Large intestine (tissue), 3 donors: Measurements from ENCODE around the gene FAM241A. TPM values are rescaled to one million over a fixed set of nuclear protein-coding genes. Genes with fewer than 3 reads are reported as not detected.
"Not testable (repeated sequence)": the region's sequence is repeated elsewhere in the genome, so short reads cannot be mapped to it uniquely, and the experiment has no call there.

Source experiments
- DNase-seq, 2 donors: peaks; one replicate each; pipeline versions ENCODE4 v3.0.0 to v3.0.0-alpha.2; 2013
- H3K27ac ChIP-seq: one replicate; pipeline ENCODE4 v1.5.1; 2013; ENCODE audit warnings: low read length
- H3K27me3 ChIP-seq: 2 replicates; pipeline ENCODE4 v1.6.1; 2013; ENCODE audit warnings: low read length; ENCODE audit not compliant: control insufficient read depth, insufficient read depth
- H3K36me3 ChIP-seq: 2 replicates; pipeline ENCODE4 v1.6.1; 2013; ENCODE audit warnings: low read length; ENCODE audit not compliant: control insufficient read depth, insufficient read depth
- H3K4me1 ChIP-seq: one replicate; pipeline ENCODE4 v1.6.1; 2013; ENCODE audit warnings: low read length; ENCODE audit not compliant: control insufficient read depth, insufficient read depth
- H3K4me3 ChIP-seq: one replicate; pipeline ENCODE4 v1.5.1; 2013; ENCODE audit warnings: low read length
- H3K9me3 ChIP-seq: one replicate; pipeline ENCODE4 v1.6.1; 2013; ENCODE audit warnings: mild to moderate bottlenecking, low read depth, low read length, moderate library complexity; ENCODE audit not compliant: control insufficient read depth
- WGBS: methylation state at CpG from one replicate; pipeline ENCODE4 v1.1.5; 2013; ENCODE audit warnings: low lambda C conversion rate; ENCODE audit not compliant: insufficient coverage; 5-methylcytosine and 5-hydroxymethylcytosine counted together
- polyA plus RNA-seq: library from polyadenylated mRNA; unstranded; fragments of 120-200 nt; gene quantifications from one replicate; pipeline ENCODE4 v1.2.1, GENCODE V29; 2013

Gene FAM241A
- polyA plus RNA-seq, 1 donor = 1.3 TPM

DNA sequence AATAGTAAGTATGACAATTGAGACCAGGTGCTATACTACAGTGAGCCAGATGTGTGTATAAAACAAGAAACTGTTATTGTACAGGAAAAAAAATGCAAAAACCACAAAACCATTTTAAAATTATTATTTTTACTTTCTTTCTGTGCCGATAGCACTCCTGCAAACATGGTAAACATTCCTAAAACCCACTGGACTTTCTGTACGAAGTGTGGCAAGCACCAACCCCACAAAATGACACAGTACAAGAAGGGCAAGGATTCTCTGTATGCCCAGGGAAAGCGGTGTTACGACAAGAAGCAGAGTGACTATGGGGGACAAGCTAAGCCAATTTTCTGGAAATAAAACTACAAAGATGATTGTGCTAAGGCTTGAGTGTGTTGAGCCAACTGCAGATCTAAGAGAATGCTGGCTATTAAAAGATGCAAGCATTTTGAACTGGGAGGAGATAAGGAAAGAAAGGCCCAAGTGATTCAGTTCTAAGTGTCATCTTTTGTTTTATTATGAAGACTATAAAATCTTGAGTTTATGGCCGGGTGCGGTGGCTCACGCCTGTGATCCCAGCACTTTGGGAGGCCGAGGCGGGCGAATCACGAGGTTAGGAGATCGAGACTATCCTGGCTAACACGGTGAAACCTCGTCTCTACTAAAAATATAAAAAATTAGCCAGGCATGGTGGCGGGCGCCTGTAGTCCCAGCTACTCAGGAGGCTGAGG lies 26.0 kb downstream of the FAM241A start:
- H3K9me3 ChIP-seq, DNase-seq, H3K36me3 ChIP-seq, H3K4me1 ChIP-seq, H3K27ac ChIP-seq, H3K4me3 ChIP-seq, H3K27me3 ChIP-seq: not testable (repeated sequence)
- 94% methylated on average over 2 of the region's 16 CpGs for WGBS

- H3K36me3 ChIP-seq = no peaks in the 10 kb centered on the region
- no peak overlapping the region for H3K27ac ChIP-seq
- no peaks in the 10 kb centered on the region for H3K27me3 ChIP-seq
- H3K4me3 ChIP-seq = no peak overlapping the region
- H3K9me3 ChIP-seq = no peaks in the 10 kb centered on the region
- WGBS = 80% methylated on average over 1 of the region's 1 CpG
- no peak for DNase-seq
- no peaks in the 10 kb centered on the region for H3K4me1 ChIP-seq
Observed at GRCh38 chr4:112172180-112172579, 26.9 kb downstream of the FAM241A start.

- H3K4me1 ChIP-seq = no peaks in the 10 kb centered on the region
- no peaks in the 10 kb centered on the region for H3K9me3 ChIP-seq
- WGBS = no CpG with 5 or more reads among the region's 8 CpGs
- no peak overlapping the region for H3K27ac ChIP-seq
- H3K36me3 ChIP-seq = no peaks in the 10 kb centered on the region
- no peaks in the 10 kb centered on the region for H3K27me3 ChIP-seq
- DNase-seq = no peak
- H3K4me3 ChIP-seq = no peak overlapping the region
Observed at GRCh38 chr4:112173593-112174558, 28.6 kb downstream of the FAM241A start.

- WGBS = 100% methylated on average over 1 of the region's 4 CpGs
- DNase-seq = no peak
- no peaks in the 10 kb centered on the region for H3K36me3 ChIP-seq
- H3K9me3 ChIP-seq = no peaks in the 10 kb centered on the region
- no peaks in the 10 kb centered on the region for H3K4me1 ChIP-seq
- H3K4me3 ChIP-seq = no peak overlapping the region
- H3K27ac ChIP-seq = no peak overlapping the region
- no peaks in the 10 kb centered on the region for H3K27me3 ChIP-seq
Observed at GRCh38 chr4:112175840-112176239, 30.6 kb downstream of the FAM241A start.

DNA sequence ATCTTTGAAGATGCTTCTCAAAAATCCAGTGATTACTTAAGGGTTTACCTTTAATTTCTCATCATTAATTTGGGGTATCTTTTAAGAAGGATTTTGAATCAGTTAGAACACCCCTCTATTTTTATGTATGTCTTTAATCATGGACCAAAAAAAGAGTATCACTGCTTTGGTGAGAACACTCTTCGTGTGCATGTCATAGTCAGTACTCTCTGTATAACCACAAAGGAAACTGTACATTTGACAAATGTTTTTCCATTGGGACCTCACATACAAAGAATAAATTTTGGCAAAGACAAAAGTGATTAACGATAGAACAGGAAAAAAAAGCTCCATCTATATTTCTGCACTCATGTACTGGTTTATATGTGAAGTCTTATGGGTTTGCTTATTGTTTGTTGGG lies 31.3 kb downstream of the FAM241A start:
- no peak for DNase-seq
- Histone ChIP-seq H3K9me3 (no peaks in the 10 kb centered on the region), H3K27me3 (no peaks in the 10 kb centered on the region), H3K4me1 (no peaks in the 10 kb centered on the region), H3K4me3 (no peak overlapping the region), H3K36me3 (no peaks in the 10 kb centered on the region), H3K27ac (no peak overlapping the region)
- no CpG with 5 or more reads among the region's 2 CpGs for WGBS

DNA sequence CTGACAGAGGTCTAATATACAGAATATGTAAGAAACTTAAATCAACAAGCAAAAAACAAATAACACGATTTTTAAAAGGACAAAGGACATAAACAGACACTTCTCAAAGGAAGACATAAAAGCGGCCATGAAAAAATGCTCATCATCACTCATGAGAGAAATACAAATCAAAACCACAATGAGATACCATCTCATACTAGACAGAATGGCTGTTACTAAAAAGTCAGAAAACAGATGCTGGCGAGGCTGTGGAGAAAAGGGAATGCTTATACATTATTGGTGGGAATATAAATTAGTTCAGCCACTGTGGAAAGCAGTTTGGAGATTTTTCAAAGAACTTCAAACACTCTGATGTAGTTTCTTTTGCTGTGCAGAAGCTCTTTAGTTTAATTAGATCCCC lies 33.5 kb downstream of the FAM241A start:
- WGBS = 94% methylated on average over 2 of the region's 3 CpGs
- not testable (repeated sequence) for H3K4me3 ChIP-seq

DNA sequence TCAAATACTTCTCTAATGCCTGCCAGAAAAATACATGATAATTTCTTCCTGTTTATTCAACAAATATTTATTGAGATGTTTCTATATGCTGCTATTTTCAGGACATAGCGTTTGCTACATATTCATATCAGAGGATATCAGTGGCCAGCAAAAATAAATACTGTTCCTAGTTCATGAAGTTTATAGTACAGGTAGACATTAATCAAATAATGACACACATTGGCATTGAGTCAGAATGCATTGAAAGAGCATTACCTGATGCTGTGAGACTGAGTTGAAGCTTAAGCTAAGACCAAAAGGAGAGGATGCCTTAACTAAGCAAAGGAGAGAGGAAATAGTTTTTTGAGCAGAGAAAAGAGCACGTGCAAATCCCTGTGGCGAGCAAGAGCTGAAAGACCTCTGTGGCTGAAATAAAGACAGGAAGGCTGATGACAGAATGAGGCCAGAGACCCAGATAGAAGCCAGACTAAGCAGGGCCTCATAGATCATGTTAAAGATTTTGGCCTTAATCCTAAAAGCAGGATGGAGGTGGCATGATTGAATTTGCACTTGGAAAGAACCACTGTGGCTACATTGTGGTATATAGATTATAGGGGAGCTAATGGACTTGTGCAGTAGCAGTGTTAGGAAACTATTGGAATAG lies 36.2 kb downstream of the FAM241A start:
- no peak overlapping the region for H3K4me3 ChIP-seq
- no peaks in the 10 kb centered on the region for H3K36me3 ChIP-seq
- WGBS = no CpG with 5 or more reads among the region's 3 CpGs

More for the DNA sequence above, 33.5 kb downstream of the FAM241A start:
- H3K27ac ChIP-seq, H3K4me1 ChIP-seq, H3K27me3 ChIP-seq, H3K36me3 ChIP-seq, DNase-seq, H3K9me3 ChIP-seq: not testable (repeated sequence)

GRCh38 chr4:112182604-112183003 lies 37.4 kb downstream of the FAM241A start:
- H3K36me3 ChIP-seq = no peaks in the 10 kb centered on the region
- no peak overlapping the region for H3K4me3 ChIP-seq
- H3K9me3 ChIP-seq = no peaks in the 10 kb centered on the region
- no peaks in the 10 kb centered on the region for H3K27me3 ChIP-seq
- DNase-seq = no peak
- WGBS = 67% methylated on average over 1 of the region's 3 CpGs
- no peak overlapping the region for H3K27ac ChIP-seq
- H3K4me1 ChIP-seq = no peaks in the 10 kb centered on the region

More for the DNA sequence above, 36.2 kb downstream of the FAM241A start:
- Histone ChIP-seq H3K4me1 (no peaks in the 10 kb centered on the region), H3K27me3 (no peaks in the 10 kb centered on the region), H3K27ac (no peak overlapping the region), H3K9me3 (no peaks in the 10 kb centered on the region)
- DNase-seq = no peak

- Histone ChIP-seq H3K4me3 (no peak overlapping the region), H3K27ac (no peak overlapping the region), H3K27me3 (no peaks in the 10 kb centered on the region), H3K4me1 (no peaks in the 10 kb centered on the region), H3K9me3 (no peaks in the 10 kb centered on the region), H3K36me3 (no peaks in the 10 kb centered on the region)
- 91% methylated on average over 1 of the region's 2 CpGs for WGBS
- DNase-seq = no peak
Observed at GRCh38 chr4:112183252-112183651, 38.0 kb downstream of the FAM241A start.

DNA sequence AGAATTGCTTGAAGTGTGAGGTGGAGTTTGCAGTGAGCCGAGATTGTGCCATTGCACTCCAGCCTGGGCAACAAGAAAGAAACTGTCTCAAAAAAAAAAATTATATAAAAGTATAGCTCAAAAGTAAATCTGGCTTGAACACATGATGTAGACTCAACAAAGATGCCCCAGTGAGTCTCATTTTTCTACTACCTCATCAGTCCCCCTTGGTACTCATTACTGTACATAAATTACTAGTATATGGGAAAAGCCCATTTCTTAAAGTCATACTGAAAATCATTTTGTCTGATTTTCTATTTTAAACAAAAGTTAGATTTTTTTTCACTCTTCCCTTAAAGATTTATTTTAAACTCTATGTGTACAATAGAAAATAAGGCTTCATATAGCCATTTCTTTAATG lies 39.2 kb downstream of the FAM241A start:
- H3K4me3 ChIP-seq = no peak overlapping the region
- WGBS = no CpG with 5 or more reads among the region's 1 CpG
- no peaks in the 10 kb centered on the region for H3K27me3 ChIP-seq
- no peaks in the 10 kb centered on the region for H3K36me3 ChIP-seq
- H3K4me1 ChIP-seq = no peaks in the 10 kb centered on the region
- H3K9me3 ChIP-seq = no peaks in the 10 kb centered on the region
- DNase-seq = no peak
- H3K27ac ChIP-seq = no peak overlapping the region
